Testis (tissue), 3 donors: ENCODE data around the gene ATP1A4. TPM values are rescaled to one million over a fixed set of nuclear protein-coding genes. Genes with fewer than 3 reads are reported as not detected.
A peak's percentile ranks its signal among the peaks of the same experiment; 100 is the strongest.

ENCODE experiments used
- DNase-seq: peaks from one replicate; pipeline ENCODE4 v3.0.0-alpha.2; 2019
- H3K27ac ChIP-seq, 2 donors: fragments of 200-600 bp; sonication (generic); one replicate each; pipeline ENCODE4 v1.5.1; 2019
- H3K27me3 ChIP-seq: fragments of 200-600 bp; sonication (generic); one replicate; pipeline ENCODE4 v1.5.1; 2019
- H3K36me3 ChIP-seq: fragments of 200-600 bp; sonication (generic); one replicate; pipeline ENCODE4 v1.5.1; 2017; ENCODE audit warnings: low read depth; ENCODE audit errors: missing control alignments
- H3K4me1 ChIP-seq: fragments of 200-600 bp; sonication (generic); one replicate; pipeline ENCODE4 v1.5.1; 2019
- H3K4me3 ChIP-seq, 2 donors: fragments of 200-600 bp; sonication (generic); one replicate each; pipeline ENCODE4 v1.5.1; 2017 to 2019
- H3K9me3 ChIP-seq: fragments of 200-600 bp; sonication (generic); one replicate; pipeline ENCODE4 v1.5.1; 2017
- POLR2A ChIP-seq: fragments of 450-650 bp; IDR thresholded peaks from one replicate; pipeline ENCODE4 v1.6.1; 2017; ENCODE audit warnings: antibody characterized with exemption, mild to moderate bottlenecking, moderate library complexity
- WGBS, 2 donors: methylation state at CpG; one replicate each; pipeline ENCODE4 v1.1.5; 2018; 5-methylcytosine and 5-hydroxymethylcytosine counted together
- intact Hi-C: fragments of 100-400 bp; cut with DNase I; formaldehyde crosslinking; loops from one replicate; pipeline ENCODE4 v1.15.1; 2023; ENCODE audit warnings: low total_unique reads
- polyA plus RNA-seq: library from polyadenylated mRNA; stranded (reverse); fragments of 350-450 nt; fragmentation: Illumina TruSeq; extraction: RNeasy Lipid Tissue Mini Kit (QIAGEN cat#74804); gene quantifications from one replicate; pipeline ENCODE4 v1.2.3, GENCODE V29; 2014; ENCODE audit warnings: low read depth, low replicate concordance; ENCODE audit not compliant: insufficient read depth
- total RNA-seq, 2 donors: library from RNA; depleted of rRNA; stranded (reverse); fragments of >200 nt; gene quantifications; one replicate each; pipeline ENCODE4 v1.2.3, GENCODE V29; 2016
- TF ChIP-seq, protein P1 (sequence below), 3 experiments: fragments of 450-650 bp in 2 of 3; fragments of 200-600 bp in 1 of 3; sonication (generic) in 1 of 3; IDR thresholded peaks; one replicate each; pipeline ENCODE4 v1.5.1; 2016 to 2019; ENCODE audit warnings: antibody characterized with exemption in 3 of 3, mild to moderate bottlenecking in 2 of 3, moderate library complexity in 1 of 3

The ATP1A4 gene
- total and polyA plus RNA-seq, 3 donors from 2014 or later: 13.3 to 38.6 (median 23.0) TPM

DNA sequence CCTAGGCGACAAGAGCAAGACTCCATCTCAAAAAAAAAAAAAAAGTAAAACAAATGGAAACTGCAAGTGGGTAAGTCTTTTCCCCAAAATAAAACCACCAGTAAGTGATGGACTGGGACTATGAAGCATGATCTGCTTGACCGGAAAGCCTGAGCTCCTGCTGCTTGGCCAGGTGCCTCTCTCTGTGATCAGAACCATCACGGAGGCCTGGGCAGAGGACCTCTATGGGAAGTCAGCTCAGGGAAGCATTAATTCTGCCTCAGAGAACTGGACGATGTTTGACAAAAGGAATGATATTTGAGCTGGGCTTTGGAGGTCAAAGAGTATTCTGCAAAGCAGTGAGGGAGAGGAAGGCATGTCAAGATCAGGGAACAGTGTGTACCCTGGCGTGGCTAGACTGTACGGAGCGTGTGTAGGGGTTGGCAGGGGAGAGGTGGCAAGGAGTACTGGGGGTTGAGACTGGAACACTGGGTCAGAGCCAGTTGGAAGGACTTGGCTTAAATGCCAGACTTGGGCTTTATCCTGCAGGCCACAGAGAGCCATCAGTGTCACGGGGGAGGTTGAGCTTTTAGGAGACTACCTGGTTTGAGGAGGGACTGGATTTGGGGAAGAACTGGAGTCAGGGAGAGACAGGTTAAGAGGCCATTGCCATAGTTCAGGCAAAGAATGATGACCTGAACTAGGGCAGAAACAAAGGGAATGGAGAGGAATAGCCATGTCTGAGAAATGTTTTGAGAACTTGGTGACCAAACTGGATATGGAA lies 19.4 kb upstream of the ATP1A4 start:
- TF ChIP-seq, protein P1, sequence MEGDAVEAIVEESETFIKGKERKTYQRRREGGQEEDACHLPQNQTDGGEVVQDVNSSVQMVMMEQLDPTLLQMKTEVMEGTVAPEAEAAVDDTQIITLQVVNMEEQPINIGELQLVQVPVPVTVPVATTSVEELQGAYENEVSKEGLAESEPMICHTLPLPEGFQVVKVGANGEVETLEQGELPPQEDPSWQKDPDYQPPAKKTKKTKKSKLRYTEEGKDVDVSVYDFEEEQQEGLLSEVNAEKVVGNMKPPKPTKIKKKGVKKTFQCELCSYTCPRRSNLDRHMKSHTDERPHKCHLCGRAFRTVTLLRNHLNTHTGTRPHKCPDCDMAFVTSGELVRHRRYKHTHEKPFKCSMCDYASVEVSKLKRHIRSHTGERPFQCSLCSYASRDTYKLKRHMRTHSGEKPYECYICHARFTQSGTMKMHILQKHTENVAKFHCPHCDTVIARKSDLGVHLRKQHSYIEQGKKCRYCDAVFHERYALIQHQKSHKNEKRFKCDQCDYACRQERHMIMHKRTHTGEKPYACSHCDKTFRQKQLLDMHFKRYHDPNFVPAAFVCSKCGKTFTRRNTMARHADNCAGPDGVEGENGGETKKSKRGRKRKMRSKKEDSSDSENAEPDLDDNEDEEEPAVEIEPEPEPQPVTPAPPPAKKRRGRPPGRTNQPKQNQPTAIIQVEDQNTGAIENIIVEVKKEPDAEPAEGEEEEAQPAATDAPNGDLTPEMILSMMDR (IDR thresholded peaks at IDR 0.05): no peak
- no peak for TF ChIP-seq POLR2A
- H3K9me3 ChIP-seq: no peaks in the 10 kb centered on the region
- no peaks in the 10 kb centered on the region for H3K36me3 ChIP-seq
- intact Hi-C loops: no loop called here
- 41 to 50% methylated on average over 8 of the region's 8 CpGs for WGBS, 2 donors
- H3K27ac ChIP-seq: peak overlapping the region; percentile 74 to 86
- peak; percentile 78 for DNase-seq
- H3K4me3 ChIP-seq: no peak overlapping the region
- peaks cover 25% of the 10 kb centered on the region for H3K4me1 ChIP-seq
- no peaks in the 10 kb centered on the region for H3K27me3 ChIP-seq

DNA sequence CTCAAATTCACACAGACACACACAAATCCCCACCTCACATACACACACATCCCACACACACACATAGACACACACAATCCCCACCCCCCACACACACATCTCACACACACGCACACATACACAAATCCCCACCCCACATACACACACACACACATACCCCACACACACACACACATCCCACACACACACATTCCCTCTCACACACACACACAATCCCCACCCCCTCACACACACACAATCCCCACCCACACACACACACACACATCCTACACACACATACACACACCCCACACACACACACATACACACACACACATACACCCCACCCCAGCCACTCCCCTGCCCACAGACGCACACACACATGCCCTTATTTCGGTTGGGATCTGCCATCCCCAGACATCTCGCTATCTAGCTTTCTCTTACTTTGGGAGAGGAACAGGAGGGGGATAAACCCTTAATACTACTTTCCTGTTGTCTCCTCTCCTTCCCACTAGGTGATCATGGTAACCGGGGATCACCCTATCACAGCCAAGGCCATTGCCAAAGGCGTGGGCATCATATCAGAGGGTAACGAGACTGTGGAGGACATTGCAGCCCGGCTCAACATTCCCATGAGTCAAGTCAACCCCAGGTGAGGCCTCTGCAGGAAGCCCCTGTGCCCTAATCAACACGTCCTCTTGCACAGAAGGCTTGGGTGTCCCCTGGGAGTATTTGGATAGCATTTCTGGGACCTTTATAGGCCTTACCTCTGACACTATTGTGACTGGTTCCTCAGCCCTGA lies 17.2 kb upstream of the ATP1A4 start:
- H3K36me3 ChIP-seq: no peaks in the 10 kb centered on the region
- H3K4me1 ChIP-seq: peaks cover 25% of the 10 kb centered on the region
- intact Hi-C loops: no loop called here
- no peaks in the 10 kb centered on the region for H3K27me3 ChIP-seq
- H3K9me3 ChIP-seq: no peaks in the 10 kb centered on the region
- TF ChIP-seq POLR2A: no peak
- TF ChIP-seq, protein P1 (IDR thresholded peaks at IDR 0.05): no peak
- WGBS, 2 donors: 69 to 83% methylated on average over 8 to 9 of the region's 9 CpGs
- no peak overlapping the region for H3K27ac ChIP-seq
- no peak for DNase-seq
- no peak overlapping the region for H3K4me3 ChIP-seq

DNA sequence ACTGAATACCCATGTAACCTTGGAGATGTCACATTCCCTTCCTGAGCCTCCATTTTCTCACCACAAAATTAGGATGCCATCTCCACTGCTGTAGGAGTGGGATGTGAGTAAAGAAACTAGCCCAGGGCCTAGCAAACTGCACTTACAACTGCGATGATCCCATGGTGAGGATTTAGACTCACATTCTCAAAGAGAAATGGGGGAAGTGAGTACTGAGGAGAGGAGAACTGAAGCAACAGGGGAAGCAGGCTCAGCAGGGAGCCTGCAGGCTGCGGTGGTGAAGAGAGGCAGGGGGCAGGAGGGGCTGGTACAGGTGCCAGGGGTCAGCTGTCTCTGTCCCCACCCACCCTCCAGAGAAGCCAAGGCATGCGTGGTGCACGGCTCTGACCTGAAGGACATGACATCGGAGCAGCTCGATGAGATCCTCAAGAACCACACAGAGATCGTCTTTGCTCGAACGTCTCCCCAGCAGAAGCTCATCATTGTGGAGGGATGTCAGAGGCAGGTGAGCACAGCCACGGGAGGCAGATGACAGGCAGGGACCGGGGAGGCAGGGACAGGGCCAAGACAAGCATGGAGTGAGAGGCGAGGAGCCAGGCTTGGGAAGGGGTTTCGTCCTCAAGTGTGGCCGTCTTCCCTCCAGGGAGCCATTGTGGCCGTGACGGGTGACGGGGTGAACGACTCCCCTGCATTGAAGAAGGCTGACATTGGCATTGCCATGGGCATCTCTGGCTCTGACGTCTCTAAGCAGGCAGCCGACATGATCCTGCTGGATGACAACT lies 16.4 kb upstream of the ATP1A4 start:
- Histone ChIP-seq H3K27me3 (no peaks in the 10 kb centered on the region), H3K4me1 (peaks cover 25% of the 10 kb centered on the region), H3K9me3 (no peaks in the 10 kb centered on the region), H3K27ac (no peak overlapping the region), H3K36me3 (no peaks in the 10 kb centered on the region), H3K4me3 (no peak overlapping the region)
- no peak for TF ChIP-seq POLR2A
- TF ChIP-seq, protein P1 (IDR thresholded peaks at IDR 0.05): no peak
- 87 to 91% methylated on average over 19 to 20 of the region's 20 CpGs for WGBS, 2 donors
- intact Hi-C loops: no loop called here
- no peak for DNase-seq

DNA sequence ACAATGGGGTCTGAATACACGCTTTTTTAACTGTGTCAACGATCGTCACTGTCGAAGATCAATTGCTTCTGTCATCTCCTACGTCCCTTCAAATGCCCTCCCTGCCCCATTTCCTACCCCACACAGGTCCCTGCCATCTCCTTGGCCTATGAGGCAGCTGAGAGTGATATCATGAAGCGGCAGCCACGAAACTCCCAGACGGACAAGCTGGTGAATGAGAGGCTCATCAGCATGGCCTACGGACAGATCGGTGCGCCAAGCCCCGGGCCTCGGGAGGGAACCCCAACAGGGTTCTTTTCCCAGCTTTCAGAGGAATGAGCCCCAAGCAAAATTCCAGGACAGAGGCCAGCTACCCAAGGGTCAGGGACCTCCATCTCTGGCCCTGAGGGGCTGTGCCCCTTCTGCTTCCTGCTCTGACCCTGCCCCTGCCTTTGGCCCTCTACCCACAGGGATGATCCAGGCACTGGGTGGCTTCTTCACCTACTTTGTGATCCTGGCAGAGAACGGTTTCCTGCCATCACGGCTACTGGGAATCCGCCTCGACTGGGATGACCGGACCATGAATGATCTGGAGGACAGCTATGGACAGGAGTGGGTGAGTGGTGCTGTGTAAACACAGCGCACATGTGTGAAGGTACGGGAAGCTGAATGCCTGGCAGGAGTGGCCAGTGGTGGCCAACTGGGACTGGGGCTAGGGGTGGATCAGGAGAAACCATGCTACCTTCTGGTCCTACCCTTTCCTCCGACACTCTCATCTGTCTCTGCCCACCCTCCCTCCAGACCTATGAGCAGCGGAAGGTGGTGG lies 15.1 kb upstream of the ATP1A4 start:
- Histone ChIP-seq H3K27ac (no peak overlapping the region), H3K27me3 (no peaks in the 10 kb centered on the region), H3K36me3 (no peaks in the 10 kb centered on the region), H3K4me1 (peaks cover 15% of the 10 kb centered on the region), H3K4me3 (no peak overlapping the region), H3K9me3 (no peaks in the 10 kb centered on the region)
- DNase-seq: no peak
- TF ChIP-seq POLR2A: no peak
- TF ChIP-seq, protein P1 (IDR thresholded peaks at IDR 0.05): no peak
- intact Hi-C loops: no loop called here
- WGBS, 2 donors: 91 to 93% methylated on average over 21 to 22 of the region's 22 CpGs
